Astrocyte of the spinal cord (primary cell): ENCODE results near the gene BTG1.

Source experiments
- DNase-seq: peaks from one replicate; pipeline ENCODE4 v3.0.0; 2011; ENCODE audit warnings: low read depth, low spot score
- H3K4me3 ChIP-seq: 2 replicates; pipeline ENCODE4 v1.5.1; 2011; ENCODE audit warnings: low read depth, mild to moderate bottlenecking, low read length, moderate library complexity
- CTCF ChIP-seq: IDR thresholded peaks from 2 replicates; pipeline ENCODE4 v1.5.1; 2012; ENCODE audit warnings: low read depth, mild to moderate bottlenecking, low read length, inconsistent platforms
- in situ Hi-C: cut with HindIII; loops from 2 replicates; pipeline ENCODE4 v1.10.0; 2017; ENCODE audit warnings: low sequenced_read_pairs

BTG1 gene

GRCh38 chr12:92175961-92176360 lies 30.3 kb upstream of the BTG1 start:
- TF ChIP-seq CTCF, result no peak

GRCh38 chr12:92170050-92170449 lies 24.4 kb upstream of the BTG1 start:
- no peak for DNase-seq
- TF ChIP-seq CTCF, result no peak
- H3K4me3 ChIP-seq, result no peak overlapping the region
- in situ Hi-C loops, result no loop called here

More at GRCh38 chr12:92175961-92176360, 30.3 kb upstream of the BTG1 start:
- H3K4me3 ChIP-seq, result no peak overlapping the region
- no peak for DNase-seq
- in situ Hi-C loops, result no loop called here

- no peak for TF ChIP-seq CTCF
- no peak for DNase-seq
- in situ Hi-C loops, result no loop called here
- H3K4me3 ChIP-seq, result no peak overlapping the region
These were observed 21.4 kb upstream of the BTG1 start for GRCh38 chr12:92167075-92167474.

GRCh38 chr12:92164712-92165111 lies 19.1 kb upstream of the BTG1 start:
- no peak overlapping the region for H3K4me3 ChIP-seq
- no peak for DNase-seq
- in situ Hi-C loops, result no loop called here
- no peak for TF ChIP-seq CTCF

GRCh38 chr12:92162079-92162478 lies 16.4 kb upstream of the BTG1 start:
- TF ChIP-seq CTCF, result no peak
- in situ Hi-C loops, result no loop called here
- no peak overlapping the region for H3K4me3 ChIP-seq
- DNase-seq, result no peak

GRCh38 chr12:92158796-92159439 lies 13.3 kb upstream of the BTG1 start:
- in situ Hi-C loops, result no loop called here
- no peak for DNase-seq
- no peak overlapping the region for H3K4me3 ChIP-seq
- no peak for TF ChIP-seq CTCF
